Measurements from ENCODE around the gene SLC39A6. TPM values are rescaled to one million over a fixed set of nuclear protein-coding genes. Genes with fewer than 3 reads are reported as not detected.
A peak's percentile ranks its signal among the peaks of the same experiment; 100 is the strongest.

SLC39A6 gene
- total and polyA plus RNA-seq, 4 donors = 4.7 to 59.2 (median 31.0) TPM

DNA sequence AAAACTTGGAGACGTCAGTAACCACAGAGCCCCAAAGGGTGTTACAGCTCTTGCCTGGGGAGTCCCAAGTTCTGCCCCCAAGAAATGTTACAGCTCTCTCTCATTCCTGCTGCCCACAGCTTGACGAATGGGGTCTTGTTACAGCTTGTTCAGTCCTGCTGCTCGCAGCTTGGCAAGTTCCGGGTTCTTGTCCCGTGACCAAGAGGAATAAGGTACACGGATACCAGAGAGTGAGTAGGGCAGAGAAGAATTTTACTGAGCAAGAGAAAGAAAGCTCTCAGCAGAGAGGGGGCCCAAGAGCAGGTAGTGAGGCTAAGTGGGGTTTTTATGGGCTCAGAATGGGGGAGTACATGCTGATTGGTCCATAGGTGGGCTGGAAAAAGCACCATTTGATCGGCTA is 27.2 kb downstream of the SLC39A6 start:
- Histone ChIP-seq H3K9ac (ENCODE audit: insufficient read depth in 1 of 2, low read length in 2 of 2) (no peak overlapping the region), H3K27ac (ENCODE audit: low read depth in 1 of 2, low read length in 1 of 2) (no peak overlapping the region), H3K9me3 (ENCODE audit: control insufficient read depth in 4 of 4, insufficient read depth in 3 of 4, low read length in 3 of 4) (peaks cover 0 to 8% (median 0%) of the 10 kb centered on the region in 4 donors), H3K36me3 (ENCODE audit: control insufficient read depth in 4 of 4, insufficient read depth in 4 of 4, low read length in 4 of 4) (no peaks in the 10 kb centered on the region), H3K4me1 (ENCODE audit: control insufficient read depth in 5 of 5, insufficient read depth in 5 of 5, low read length in 5 of 5) (no peaks in the 10 kb centered on the region), H3K4me3 (no peak overlapping the region), H3K27me3 (ENCODE audit: control insufficient read depth in 3 of 3, insufficient read depth in 3 of 3, low read length in 2 of 3) (no peaks in the 10 kb centered on the region)
- 94 to 95% methylated on average over 7 of the region's 7 CpGs for WGBS, 2 donors
- DNase-seq = no peak
- no peak for ATAC-seq (ENCODE audit: insufficient read depth, low FRiP score)
- TF ChIP-seq, protein P1, sequence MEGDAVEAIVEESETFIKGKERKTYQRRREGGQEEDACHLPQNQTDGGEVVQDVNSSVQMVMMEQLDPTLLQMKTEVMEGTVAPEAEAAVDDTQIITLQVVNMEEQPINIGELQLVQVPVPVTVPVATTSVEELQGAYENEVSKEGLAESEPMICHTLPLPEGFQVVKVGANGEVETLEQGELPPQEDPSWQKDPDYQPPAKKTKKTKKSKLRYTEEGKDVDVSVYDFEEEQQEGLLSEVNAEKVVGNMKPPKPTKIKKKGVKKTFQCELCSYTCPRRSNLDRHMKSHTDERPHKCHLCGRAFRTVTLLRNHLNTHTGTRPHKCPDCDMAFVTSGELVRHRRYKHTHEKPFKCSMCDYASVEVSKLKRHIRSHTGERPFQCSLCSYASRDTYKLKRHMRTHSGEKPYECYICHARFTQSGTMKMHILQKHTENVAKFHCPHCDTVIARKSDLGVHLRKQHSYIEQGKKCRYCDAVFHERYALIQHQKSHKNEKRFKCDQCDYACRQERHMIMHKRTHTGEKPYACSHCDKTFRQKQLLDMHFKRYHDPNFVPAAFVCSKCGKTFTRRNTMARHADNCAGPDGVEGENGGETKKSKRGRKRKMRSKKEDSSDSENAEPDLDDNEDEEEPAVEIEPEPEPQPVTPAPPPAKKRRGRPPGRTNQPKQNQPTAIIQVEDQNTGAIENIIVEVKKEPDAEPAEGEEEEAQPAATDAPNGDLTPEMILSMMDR (IDR thresholded peaks at IDR 0.05; ENCODE audit: control extremely low read depth, extremely low read depth) = no peak

DNA sequence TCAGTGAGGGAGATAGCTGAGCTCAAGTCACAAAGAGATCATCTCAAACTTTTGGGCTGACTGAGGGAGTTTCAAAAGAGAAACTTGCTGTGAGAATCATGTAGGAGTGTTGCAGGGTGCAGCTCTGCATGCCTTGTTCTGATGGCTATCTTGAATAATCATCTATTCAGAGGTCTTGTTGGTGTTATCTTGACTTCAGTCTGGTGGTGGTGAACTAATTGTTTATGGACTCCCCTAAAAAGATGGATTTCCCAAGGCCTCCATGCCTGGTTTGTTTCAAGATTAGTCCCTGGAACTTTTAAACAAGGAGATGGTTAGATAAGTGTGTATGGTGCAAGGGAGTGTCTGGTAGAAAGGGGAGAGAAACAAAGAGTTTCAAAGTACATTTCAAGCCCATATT is 29.8 kb downstream of the SLC39A6 start:
- Histone ChIP-seq H3K36me3 (ENCODE audit: control insufficient read depth in 4 of 4, insufficient read depth in 4 of 4, low read length in 4 of 4) (no peaks in the 10 kb centered on the region), H3K9ac (ENCODE audit: insufficient read depth in 1 of 2, low read length in 2 of 2) (no peak overlapping the region), H3K27me3 (ENCODE audit: control insufficient read depth in 3 of 3, insufficient read depth in 3 of 3, low read length in 2 of 3) (no peaks in the 10 kb centered on the region), H3K9me3 (ENCODE audit: control insufficient read depth in 4 of 4, insufficient read depth in 3 of 4, low read length in 3 of 4) (peaks cover 0 to 8% (median 0%) of the 10 kb centered on the region in 4 donors), H3K27ac (ENCODE audit: low read depth in 1 of 2, low read length in 1 of 2) (no peak overlapping the region), H3K4me3 (no peak overlapping the region), H3K4me1 (ENCODE audit: control insufficient read depth in 5 of 5, insufficient read depth in 5 of 5, low read length in 5 of 5) (no peaks in the 10 kb centered on the region)
- no peak for DNase-seq
- no peak for ATAC-seq (ENCODE audit: insufficient read depth, low FRiP score)
- TF ChIP-seq, protein P1 (IDR thresholded peaks at IDR 0.05; ENCODE audit: control extremely low read depth, extremely low read depth) = no peak

- Histone ChIP-seq H3K9me3 (ENCODE audit: control insufficient read depth in 4 of 4, insufficient read depth in 3 of 4, low read length in 3 of 4) (peaks cover 0 to 5% (median 0%) of the 10 kb centered on the region in 4 donors), H3K36me3 (ENCODE audit: control insufficient read depth in 4 of 4, insufficient read depth in 4 of 4, low read length in 4 of 4) (no peaks in the 10 kb centered on the region), H3K4me1 (ENCODE audit: control insufficient read depth in 5 of 5, insufficient read depth in 5 of 5, low read length in 5 of 5) (no peaks in the 10 kb centered on the region), H3K9ac (ENCODE audit: insufficient read depth in 1 of 2, low read length in 2 of 2) (no peak overlapping the region), H3K27me3 (ENCODE audit: control insufficient read depth in 3 of 3, insufficient read depth in 3 of 3, low read length in 2 of 3) (no peaks in the 10 kb centered on the region), H3K4me3 (no peak overlapping the region), H3K27ac (ENCODE audit: low read depth in 1 of 2, low read length in 1 of 2) (no peak overlapping the region)
- TF ChIP-seq, protein P1 (IDR thresholded peaks at IDR 0.05; ENCODE audit: control extremely low read depth, extremely low read depth) = no peak
- DNase-seq = peak in 2 of 3 donors; percentile 8 to 16
- ATAC-seq (ENCODE audit: insufficient read depth, low FRiP score) = no peak
These were observed 32.2 kb downstream of the SLC39A6 start for GRCh38 chr18:36096955-36097354.

DNA sequence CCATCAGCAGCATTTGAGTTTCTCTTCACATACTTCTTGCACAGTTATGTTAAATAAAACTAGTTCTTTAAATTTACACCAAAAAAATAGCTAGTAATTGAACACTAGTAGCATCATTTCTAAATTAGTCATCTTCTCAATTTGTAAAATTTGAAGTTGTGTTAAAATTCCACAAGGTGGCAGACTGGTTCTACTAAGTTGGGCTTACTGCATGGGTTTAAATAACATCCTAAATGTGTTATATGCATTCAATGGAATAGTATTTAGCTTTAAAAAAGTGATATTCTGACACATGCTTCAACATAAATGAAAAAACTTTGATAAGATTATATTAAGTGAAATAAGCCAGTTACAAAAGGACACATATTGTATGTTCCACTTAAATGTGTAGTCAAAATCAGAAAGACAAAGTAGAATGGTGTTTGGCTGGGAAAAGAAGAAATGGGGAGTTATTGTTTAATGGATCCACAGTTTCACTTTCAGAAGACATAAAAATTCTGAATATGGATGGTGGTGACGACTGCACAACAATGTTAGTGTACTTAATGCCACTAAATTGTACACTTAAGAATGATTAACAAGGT is 33.1 kb downstream of the SLC39A6 start:
- H3K9ac ChIP-seq (ENCODE audit: insufficient read depth in 1 of 2, low read length in 2 of 2) = no peak overlapping the region
- no peak overlapping the region for H3K27ac ChIP-seq (ENCODE audit: low read depth in 1 of 2, low read length in 1 of 2)
- H3K27me3 ChIP-seq (ENCODE audit: control insufficient read depth in 3 of 3, insufficient read depth in 3 of 3, low read length in 2 of 3) = no peaks in the 10 kb centered on the region
- no peaks in the 10 kb centered on the region for H3K9me3 ChIP-seq (ENCODE audit: control insufficient read depth in 4 of 4, insufficient read depth in 3 of 4, low read length in 3 of 4)
- no peaks in the 10 kb centered on the region for H3K4me1 ChIP-seq (ENCODE audit: control insufficient read depth in 5 of 5, insufficient read depth in 5 of 5, low read length in 5 of 5)
- TF ChIP-seq, protein P1 (IDR thresholded peaks at IDR 0.05; ENCODE audit: control extremely low read depth, extremely low read depth) = peak; percentile 40
- 21 to 35% methylated on average over 1 of the region's 1 CpG for WGBS, 2 donors
- no peaks in the 10 kb centered on the region for H3K36me3 ChIP-seq (ENCODE audit: control insufficient read depth in 4 of 4, insufficient read depth in 4 of 4, low read length in 4 of 4)
- DNase-seq (peak in 2 of 3 donors; percentile 51 to 71), ATAC-seq (ENCODE audit: insufficient read depth, low FRiP score) (no peak)
- no peak overlapping the region for H3K4me3 ChIP-seq
